ENCODE results near the gene EMC6.
"Not testable (repeated sequence)": the region's sequence is repeated elsewhere in the genome, so short reads cannot be mapped to it uniquely, and the experiment has no call there.

EMC6 gene

GRCh38 chr17:3682033-3682432 lies 13.4 kb downstream of the EMC6 start:
- DNase-seq: no peak

GRCh38 chr17:3683054-3683511 lies 14.5 kb downstream of the EMC6 start:
- peak in 1 of 3 experiments; percentile 18 for DNase-seq

- no peak for DNase-seq
Measured at GRCh38 chr17:3685174-3685573, 16.6 kb downstream of the EMC6 start.

- no peak for DNase-seq
Measured at GRCh38 chr17:3688027-3688553, 19.5 kb downstream of the EMC6 start.

GRCh38 chr17:3688852-3689261 lies 20.2 kb downstream of the EMC6 start:
- no peak for DNase-seq

- no peak for DNase-seq
Measured at GRCh38 chr17:3689262-3690093, 20.9 kb downstream of the EMC6 start.

- DNase-seq: no peak
Measured at GRCh38 chr17:3690094-3690715, 21.6 kb downstream of the EMC6 start.

GRCh38 chr17:3691617-3692067 lies 23.0 kb downstream of the EMC6 start:
- no peak for DNase-seq

- DNase-seq: no peak
Measured at GRCh38 chr17:3692346-3692745, 23.7 kb downstream of the EMC6 start.

GRCh38 chr17:3693141-3693540 lies 24.5 kb downstream of the EMC6 start:
- no peak for DNase-seq

- DNase-seq: no peak
Measured at GRCh38 chr17:3693829-3694231, 25.2 kb downstream of the EMC6 start.

- peak in 2 of 3 experiments; percentile 56 to 68 for DNase-seq
Measured at GRCh38 chr17:3695129-3695722, 26.6 kb downstream of the EMC6 start.

- DNase-seq: peak in 2 of 3 experiments; percentile 33 to 42
Measured at GRCh38 chr17:3695723-3696411, 27.3 kb downstream of the EMC6 start, which contains the start of gene P2RX5. Gene P2RX5, minus strand, starts transcription at chr17:3696155. Its CDS starts 150 bp downstream, at chr17:3696005.

GRCh38 chr17:3697103-3697476 lies 28.5 kb downstream of the EMC6 start:
- DNase-seq: no peak

GRCh38 chr17:3698139-3698538 lies 29.5 kb downstream of the EMC6 start:
- DNase-seq: no peak

- DNase-seq: no peak
Measured at GRCh38 chr17:3699951-3700350, 31.3 kb downstream of the EMC6 start.

GRCh38 chr17:3702041-3702539 lies 33.5 kb downstream of the EMC6 start:
- DNase-seq: not testable (repeated sequence)

GRCh38 chr17:3704931-3705717 lies 36.5 kb downstream of the EMC6 start:
- no peak for DNase-seq

- DNase-seq: not testable (repeated sequence)
Measured at GRCh38 chr17:3705718-3705984, 37.0 kb downstream of the EMC6 start.

GRCh38 chr17:3708366-3708765 lies 39.8 kb downstream of the EMC6 start:
- DNase-seq: no peak

GRCh38 chr17:3710951-3711383 lies 42.4 kb downstream of the EMC6 start:
- DNase-seq: no peak
